Ishikawa (cell line): ENCODE data around the gene L1CAM.

Source experiments
- CEBPB ChIP-seq: IDR thresholded peaks from 2 replicates; pipeline ENCODE4 v1.6.1; 2012
- CREB1 ChIP-seq: IDR thresholded peaks from 2 replicates; pipeline ENCODE4 v1.6.1; 2012; ENCODE audit warnings: low read depth
- EGR1 ChIP-seq: IDR thresholded peaks from 2 replicates; pipeline ENCODE4 v1.6.1; 2012
- EP300 ChIP-seq: IDR thresholded peaks from 2 replicates; pipeline ENCODE4 v1.6.1; 2012; ENCODE audit warnings: borderline replicate concordance
- FOXM1 ChIP-seq: IDR thresholded peaks from 2 replicates; pipeline ENCODE4 v1.6.1; 2012; ENCODE audit warnings: low read depth, borderline replicate concordance
- NFIC ChIP-seq: IDR thresholded peaks from 2 replicates; pipeline ENCODE4 v1.6.1; 2012
- RAD21 ChIP-seq: IDR thresholded peaks from 2 replicates; pipeline ENCODE4 v1.6.1; 2012; ENCODE audit warnings: low read depth
- TAF1 ChIP-seq: IDR thresholded peaks from 2 replicates; pipeline ENCODE4 v1.6.1; 2012; ENCODE audit warnings: low read depth, mild to moderate bottlenecking
- TCF12 ChIP-seq: IDR thresholded peaks from 2 replicates; pipeline ENCODE4 v1.6.1; 2012; ENCODE audit warnings: low read depth
- TEAD4 ChIP-seq: IDR thresholded peaks from 2 replicates; pipeline ENCODE4 v1.6.1; 2012
- YY1 ChIP-seq: IDR thresholded peaks from 2 replicates; pipeline ENCODE4 v1.6.1; 2012; ENCODE audit warnings: low read depth
- ZBTB7A ChIP-seq: IDR thresholded peaks from 2 replicates; pipeline ENCODE4 v1.6.1; 2012; ENCODE audit warnings: low read depth
- TF ChIP-seq, protein P1 (sequence below): IDR thresholded peaks from 2 replicates; pipeline ENCODE4 v1.6.1; 2012
- TF ChIP-seq, protein P2 (sequence below): IDR thresholded peaks from 2 replicates; pipeline ENCODE4 v1.6.1; 2012
- TF ChIP-seq, protein P3 (sequence below): IDR thresholded peaks from 2 replicates; pipeline ENCODE4 v1.6.1; 2012; ENCODE audit warnings: low read depth, mild to moderate bottlenecking

The L1CAM gene

GRCh38 chrX:153933748-153934147, 47.8 kb upstream of the L1CAM start:
- TF ChIP-seq TCF12 (no peak), RAD21 (no peak), NFIC (no peak), FOXM1 (no peak), EP300 (no peak), CEBPB (no peak), CREB1 (no peak)
- TF ChIP-seq, protein P1, sequence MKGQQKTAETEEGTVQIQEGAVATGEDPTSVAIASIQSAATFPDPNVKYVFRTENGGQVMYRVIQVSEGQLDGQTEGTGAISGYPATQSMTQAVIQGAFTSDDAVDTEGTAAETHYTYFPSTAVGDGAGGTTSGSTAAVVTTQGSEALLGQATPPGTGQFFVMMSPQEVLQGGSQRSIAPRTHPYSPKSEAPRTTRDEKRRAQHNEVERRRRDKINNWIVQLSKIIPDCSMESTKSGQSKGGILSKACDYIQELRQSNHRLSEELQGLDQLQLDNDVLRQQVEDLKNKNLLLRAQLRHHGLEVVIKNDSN: no peak
- TF ChIP-seq, protein P2, sequence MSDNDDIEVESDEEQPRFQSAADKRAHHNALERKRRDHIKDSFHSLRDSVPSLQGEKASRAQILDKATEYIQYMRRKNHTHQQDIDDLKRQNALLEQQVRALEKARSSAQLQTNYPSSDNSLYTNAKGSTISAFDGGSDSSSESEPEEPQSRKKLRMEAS: no peak

DNA sequence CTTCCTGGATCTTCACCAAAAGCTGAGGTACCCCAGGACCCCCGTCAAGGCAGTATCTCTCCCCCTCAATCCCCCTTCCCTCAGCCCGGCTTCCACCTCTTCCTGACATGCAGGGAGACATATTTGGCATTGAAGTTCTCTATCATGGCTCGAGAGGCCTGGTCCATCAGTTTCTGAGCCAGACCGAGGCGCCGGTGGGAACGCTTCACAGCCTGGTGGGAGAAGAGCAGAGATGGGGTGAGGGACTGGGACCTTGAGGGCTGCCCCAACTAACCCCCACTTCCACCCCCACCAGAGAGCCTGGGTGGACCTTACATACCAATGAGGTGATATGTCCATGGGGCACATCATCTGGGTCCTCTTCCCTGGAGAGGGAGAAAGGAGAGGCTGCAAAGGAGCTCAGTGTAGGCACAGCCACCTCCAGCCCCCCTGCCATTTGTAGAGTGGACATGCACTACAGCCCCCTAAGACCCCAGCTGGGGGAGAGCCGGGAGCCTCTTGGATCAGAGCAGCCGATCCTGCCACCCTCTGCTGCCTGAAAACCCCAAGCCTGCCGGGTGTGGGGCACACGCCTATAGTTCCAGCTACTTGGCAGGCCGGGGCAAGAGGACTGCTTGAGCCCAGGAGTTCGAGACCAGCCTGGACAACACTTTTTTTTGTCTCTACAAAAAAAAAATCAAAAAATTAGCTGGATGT, 46.4 kb upstream of the L1CAM start:
- TF ChIP-seq CEBPB (no peak), TCF12 (no peak), NFIC (no peak), FOXM1 (no peak), EGR1 (no peak), EP300 (no peak), TEAD4 (no peak)
- TF ChIP-seq, protein P1: no peak
- TF ChIP-seq, protein P2: no peak

DNA sequence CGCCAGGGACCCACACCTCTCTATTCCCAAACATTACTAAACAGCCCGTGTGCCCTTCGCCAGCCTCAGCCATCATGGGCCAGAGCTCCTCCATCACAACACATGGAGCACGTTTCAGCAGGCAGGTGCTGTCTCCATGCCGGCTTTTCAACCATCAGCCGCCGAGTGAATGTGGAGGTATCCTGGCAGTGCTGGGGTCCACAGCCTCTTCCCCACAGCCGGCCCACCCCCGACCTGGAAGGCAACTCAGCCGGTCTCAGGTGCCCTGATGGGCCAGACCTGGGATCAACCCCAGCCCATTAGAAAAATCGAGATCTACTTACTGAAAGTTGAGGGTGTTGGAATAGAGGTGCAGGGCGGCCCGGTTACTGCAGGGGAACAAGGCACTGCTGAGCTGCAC, 45.8 kb upstream of the L1CAM start:
- no peak for TF ChIP-seq TCF12
- no peak for TF ChIP-seq TEAD4
- TF ChIP-seq CREB1: no peak
- TF ChIP-seq EGR1: no peak
- no peak for TF ChIP-seq TAF1
- TF ChIP-seq, protein P1: no peak
- TF ChIP-seq FOXM1: no peak
- no peak for TF ChIP-seq YY1
- TF ChIP-seq, protein P2: no peak
- TF ChIP-seq, protein P3, sequence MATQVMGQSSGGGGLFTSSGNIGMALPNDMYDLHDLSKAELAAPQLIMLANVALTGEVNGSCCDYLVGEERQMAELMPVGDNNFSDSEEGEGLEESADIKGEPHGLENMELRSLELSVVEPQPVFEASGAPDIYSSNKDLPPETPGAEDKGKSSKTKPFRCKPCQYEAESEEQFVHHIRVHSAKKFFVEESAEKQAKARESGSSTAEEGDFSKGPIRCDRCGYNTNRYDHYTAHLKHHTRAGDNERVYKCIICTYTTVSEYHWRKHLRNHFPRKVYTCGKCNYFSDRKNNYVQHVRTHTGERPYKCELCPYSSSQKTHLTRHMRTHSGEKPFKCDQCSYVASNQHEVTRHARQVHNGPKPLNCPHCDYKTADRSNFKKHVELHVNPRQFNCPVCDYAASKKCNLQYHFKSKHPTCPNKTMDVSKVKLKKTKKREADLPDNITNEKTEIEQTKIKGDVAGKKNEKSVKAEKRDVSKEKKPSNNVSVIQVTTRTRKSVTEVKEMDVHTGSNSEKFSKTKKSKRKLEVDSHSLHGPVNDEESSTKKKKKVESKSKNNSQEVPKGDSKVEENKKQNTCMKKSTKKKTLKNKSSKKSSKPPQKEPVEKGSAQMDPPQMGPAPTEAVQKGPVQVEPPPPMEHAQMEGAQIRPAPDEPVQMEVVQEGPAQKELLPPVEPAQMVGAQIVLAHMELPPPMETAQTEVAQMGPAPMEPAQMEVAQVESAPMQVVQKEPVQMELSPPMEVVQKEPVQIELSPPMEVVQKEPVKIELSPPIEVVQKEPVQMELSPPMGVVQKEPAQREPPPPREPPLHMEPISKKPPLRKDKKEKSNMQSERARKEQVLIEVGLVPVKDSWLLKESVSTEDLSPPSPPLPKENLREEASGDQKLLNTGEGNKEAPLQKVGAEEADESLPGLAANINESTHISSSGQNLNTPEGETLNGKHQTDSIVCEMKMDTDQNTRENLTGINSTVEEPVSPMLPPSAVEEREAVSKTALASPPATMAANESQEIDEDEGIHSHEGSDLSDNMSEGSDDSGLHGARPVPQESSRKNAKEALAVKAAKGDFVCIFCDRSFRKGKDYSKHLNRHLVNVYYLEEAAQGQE: no peak
- no peak for TF ChIP-seq CEBPB
- no peak for TF ChIP-seq NFIC
- no peak for TF ChIP-seq RAD21

GRCh38 chrX:153931151-153931550, 45.2 kb upstream of the L1CAM start:
- TF ChIP-seq NFIC: no peak
- no peak for TF ChIP-seq ZBTB7A
- no peak for TF ChIP-seq EP300
- no peak for TF ChIP-seq FOXM1
- TF ChIP-seq RAD21: no peak
- TF ChIP-seq, protein P2: no peak
- TF ChIP-seq, protein P1: no peak
- TF ChIP-seq, protein P3: no peak
- no peak for TF ChIP-seq YY1
- no peak for TF ChIP-seq CEBPB
- TF ChIP-seq EGR1: no peak
- TF ChIP-seq TCF12: no peak
- TF ChIP-seq TAF1: no peak
- TF ChIP-seq TEAD4: no peak
- TF ChIP-seq CREB1: no peak
